Middle frontal gyrus (tissue), 1 donor: ENCODE data around the gene FAH.

ENCODE experiments used
- DNase-seq: peaks from one replicate; pipeline ENCODE4 v3.0.0-alpha.2; 2015; ENCODE audit warnings: low spot score; ENCODE audit errors: extremely low spot score

Gene FAH

GRCh38 chr15:80172401-80172800 is 19.6 kb downstream of the FAH start:
- no peak for DNase-seq

- DNase-seq = no peak
Observed at GRCh38 chr15:80173022-80173759, 20.4 kb downstream of the FAH start.

GRCh38 chr15:80174017-80174746 is 21.4 kb downstream of the FAH start:
- DNase-seq = no peak

- DNase-seq = no peak
Observed at GRCh38 chr15:80175436-80175835, 22.6 kb downstream of the FAH start.

- no peak for DNase-seq
Observed at GRCh38 chr15:80176443-80176842, 23.6 kb downstream of the FAH start.

- DNase-seq = no peak
Observed at GRCh38 chr15:80177156-80177555, 24.4 kb downstream of the FAH start.

- DNase-seq = no peak
Observed at GRCh38 chr15:80179025-80179759, 26.4 kb downstream of the FAH start.

GRCh38 chr15:80179935-80180334 is 27.1 kb downstream of the FAH start:
- DNase-seq = no peak

- DNase-seq = no peak
Observed at GRCh38 chr15:80180468-80180867, 27.7 kb downstream of the FAH start.

GRCh38 chr15:80180986-80181385 is 28.2 kb downstream of the FAH start:
- no peak for DNase-seq

GRCh38 chr15:80182611-80183261 is 29.9 kb downstream of the FAH start:
- DNase-seq = no peak

- no peak for DNase-seq
Observed at GRCh38 chr15:80183306-80183705, 30.5 kb downstream of the FAH start.

- DNase-seq = no peak
Observed at GRCh38 chr15:80183886-80184285, 31.1 kb downstream of the FAH start.

GRCh38 chr15:80184554-80184953 is 31.8 kb downstream of the FAH start:
- DNase-seq = no peak

- no peak for DNase-seq
Observed at GRCh38 chr15:80185152-80185551, 32.4 kb downstream of the FAH start.

- no peak for DNase-seq
Observed at GRCh38 chr15:80186066-80186465, 33.3 kb downstream of the FAH start.

- DNase-seq = no peak
Observed at GRCh38 chr15:80186597-80186996, 33.8 kb downstream of the FAH start.

GRCh38 chr15:80188251-80188650 is 35.5 kb downstream of the FAH start:
- no peak for DNase-seq

GRCh38 chr15:80191198-80191597 is 38.4 kb downstream of the FAH start:
- DNase-seq = no peak

- DNase-seq = no peak
Observed at GRCh38 chr15:80191897-80192595, 39.2 kb downstream of the FAH start.

- DNase-seq = no peak
Observed at GRCh38 chr15:80194186-80194585, 41.4 kb downstream of the FAH start.
